ENCODE results near the gene C9orf72.

C9orf72 gene

DNA sequence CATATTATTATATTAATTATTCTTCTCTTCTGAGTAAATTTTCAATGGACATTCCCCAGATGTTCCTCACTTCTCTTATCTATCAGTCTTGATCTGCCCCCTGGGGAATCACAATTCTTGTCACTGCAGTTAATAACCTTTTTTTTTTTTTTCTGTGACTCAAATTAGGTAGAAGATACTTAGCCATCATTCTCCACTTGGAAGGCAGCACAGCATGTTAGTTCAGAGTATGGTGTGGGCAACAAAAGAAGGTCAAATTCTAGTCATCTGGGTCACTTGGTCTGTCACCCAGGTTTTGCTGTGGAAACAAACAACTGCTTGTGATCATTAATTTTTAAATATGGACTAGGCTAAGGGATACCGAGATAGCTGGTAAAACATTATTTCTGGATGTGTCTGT, 35.5 kb downstream of the C9orf72 start:
- DNase-seq = no peak

DNA sequence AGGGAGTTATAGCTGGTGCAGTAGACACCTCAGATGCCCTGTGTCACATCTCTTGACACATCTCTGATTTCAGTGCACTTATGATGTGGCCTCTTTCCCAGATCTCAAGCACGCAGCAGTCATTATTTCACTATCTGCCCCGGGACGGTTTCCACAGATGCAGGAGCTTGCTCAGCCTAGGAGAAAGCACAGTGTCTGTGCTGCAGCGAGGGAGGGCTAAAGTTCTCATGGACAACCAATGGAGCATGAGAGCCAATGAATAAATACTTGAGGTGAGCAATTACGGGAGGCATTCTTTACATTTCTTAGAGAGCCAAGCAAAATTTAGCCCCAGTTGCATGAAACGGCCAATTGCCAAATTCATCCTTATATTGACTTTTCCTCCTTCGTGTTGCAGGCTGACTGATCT, 36.2 kb downstream of the C9orf72 start:
- DNase-seq = no peak

DNA sequence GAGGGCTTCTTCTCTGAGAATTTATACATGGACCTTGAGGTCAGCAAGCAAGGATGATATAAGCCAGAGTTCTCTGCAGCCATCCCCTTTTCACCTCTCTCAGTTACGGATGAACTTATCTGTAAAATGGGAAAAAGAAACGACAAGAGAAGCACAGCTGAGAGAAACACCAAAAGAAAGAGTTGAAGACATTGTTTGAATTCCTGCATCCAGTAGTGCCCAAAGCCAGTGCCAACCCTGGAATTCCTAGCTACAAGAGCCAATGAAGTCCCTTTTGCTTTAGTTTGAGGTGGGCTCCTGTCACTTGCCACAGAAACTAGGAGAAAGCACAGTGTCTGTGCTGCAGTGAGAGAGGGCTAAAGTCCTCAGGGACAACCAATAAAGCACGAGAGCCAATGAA, 37.1 kb downstream of the C9orf72 start:
- DNase-seq = no peak

DNA sequence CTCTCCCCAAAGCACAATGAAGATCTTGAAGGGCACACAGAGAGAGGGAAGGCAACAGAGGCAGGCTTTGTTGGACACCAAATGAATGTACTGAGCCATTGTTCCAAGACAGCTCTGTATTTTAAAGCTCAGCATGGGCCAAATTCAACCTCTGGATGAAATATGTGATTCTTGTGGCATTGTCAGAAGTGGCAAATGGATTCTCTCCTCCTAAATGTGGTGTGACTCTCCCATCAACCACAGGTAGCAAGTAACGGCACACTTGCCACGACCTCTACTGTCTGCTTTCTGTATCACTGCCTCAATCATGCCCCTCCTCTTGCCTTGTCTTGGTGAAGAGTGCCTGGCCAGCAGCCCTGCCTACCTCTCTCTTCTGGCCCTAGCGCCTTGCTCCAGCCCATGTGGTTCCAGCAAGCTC, 37.6 kb downstream of the C9orf72 start:
- no peak for DNase-seq

DNA sequence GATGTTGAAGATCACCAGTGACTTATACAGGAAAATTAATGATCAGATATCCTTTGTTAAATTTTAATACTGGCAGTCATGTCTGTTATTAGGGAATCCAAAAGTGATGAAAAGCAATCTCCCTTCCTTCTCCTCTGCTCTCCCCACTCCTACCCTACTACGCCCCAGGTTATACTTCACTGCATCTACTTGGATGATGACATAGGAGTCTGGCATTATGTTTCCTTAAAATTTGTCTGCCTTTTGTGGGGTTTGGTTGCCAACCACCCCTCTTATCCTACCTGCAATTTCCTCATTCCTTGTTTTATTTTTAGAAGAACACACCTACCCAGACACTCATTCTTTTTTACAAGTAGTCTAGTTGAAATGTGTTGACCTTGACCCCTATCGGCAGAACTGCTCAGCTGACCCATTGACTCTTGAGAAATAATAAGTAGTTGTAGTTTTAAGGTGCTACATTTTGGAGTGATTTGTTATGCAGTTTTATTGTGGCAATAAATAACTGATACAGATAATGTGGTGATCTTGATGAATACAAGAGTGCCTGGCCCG, 38.5 kb downstream of the C9orf72 start:
- DNase-seq = no peak

- no peak for DNase-seq
Observed at GRCh38 chr9:27534131-27534530, 39.1 kb downstream of the C9orf72 start.

- no peak for DNase-seq
Observed at GRCh38 chr9:27533311-27533710, 40.0 kb downstream of the C9orf72 start.

DNA sequence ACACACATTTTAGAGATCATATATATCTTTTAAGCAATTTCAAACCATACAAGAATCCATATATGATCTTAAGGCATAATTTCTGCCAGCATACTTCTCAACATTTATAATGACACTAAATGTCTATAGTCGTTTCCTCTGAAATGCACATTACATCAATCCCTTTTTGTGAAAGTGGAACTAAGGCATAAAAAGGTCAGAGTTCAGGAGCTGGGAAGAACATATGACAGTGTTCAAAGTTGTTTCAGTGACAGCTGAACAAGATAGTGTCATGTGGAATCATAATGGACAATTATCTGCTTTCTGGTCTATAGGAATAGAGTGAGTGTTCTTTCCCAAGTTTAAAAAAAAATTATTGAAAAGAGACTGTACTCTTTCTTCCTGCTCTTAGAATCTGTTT, 41.2 kb downstream of the C9orf72 start:
- DNase-seq = no peak

- DNase-seq = no peak
Observed at GRCh38 chr9:27530915-27531755, 42.1 kb downstream of the C9orf72 start.

DNA sequence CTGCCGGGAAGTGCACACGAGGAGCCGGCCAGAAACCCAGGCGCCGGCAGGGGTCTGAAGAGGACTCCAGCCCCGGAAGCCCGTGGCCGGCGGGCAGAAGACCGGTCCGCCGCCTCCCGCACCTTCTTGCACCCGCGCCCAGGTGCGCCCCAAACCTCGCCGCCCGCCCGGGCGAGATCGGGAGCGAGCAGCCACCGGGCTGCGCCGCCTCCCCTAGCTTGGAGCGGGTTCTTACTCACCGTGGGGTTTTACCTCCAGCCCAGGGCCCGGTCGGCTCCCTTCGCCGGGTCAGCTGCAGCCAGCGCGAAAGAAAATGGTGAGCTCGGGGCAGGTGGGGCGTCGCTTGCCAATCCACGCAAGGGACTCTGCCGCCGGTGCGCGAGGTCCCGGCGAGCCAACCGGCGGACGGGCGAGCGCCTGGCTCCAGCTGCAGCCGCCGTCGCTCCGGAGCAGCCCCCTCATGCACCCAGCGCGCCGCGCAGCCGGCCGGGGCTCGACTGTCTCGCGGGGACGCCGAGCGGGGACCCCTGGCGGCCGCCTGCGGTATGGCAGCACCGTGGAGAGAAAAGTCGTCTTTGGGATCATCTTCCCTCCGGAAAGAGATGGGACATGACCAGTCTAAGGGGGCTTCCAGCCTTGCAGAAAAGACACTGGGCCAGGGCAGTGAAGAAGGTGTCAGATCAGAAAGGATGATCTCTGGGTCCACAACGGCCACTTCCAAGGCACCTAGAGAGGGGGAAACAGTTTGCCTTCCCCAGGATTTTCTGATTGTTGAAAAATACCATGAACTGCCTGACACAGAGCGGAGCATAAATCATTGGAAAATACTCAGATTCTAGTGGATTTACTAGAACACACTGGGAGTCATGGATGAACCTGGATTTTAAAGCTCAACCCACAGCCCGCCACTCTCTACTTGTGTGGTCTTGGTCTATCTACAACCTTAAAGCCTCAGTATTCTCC, 43.7 kb downstream of the C9orf72 start, which contains the start of gene MOB3B:
Gene MOB3B (minus strand): TSS at position 499 of the 963 bp plus-strand sequence. CDS start 74,264 bp downstream, outside the sequence.
- peak; percentile 71 for DNase-seq

DNA sequence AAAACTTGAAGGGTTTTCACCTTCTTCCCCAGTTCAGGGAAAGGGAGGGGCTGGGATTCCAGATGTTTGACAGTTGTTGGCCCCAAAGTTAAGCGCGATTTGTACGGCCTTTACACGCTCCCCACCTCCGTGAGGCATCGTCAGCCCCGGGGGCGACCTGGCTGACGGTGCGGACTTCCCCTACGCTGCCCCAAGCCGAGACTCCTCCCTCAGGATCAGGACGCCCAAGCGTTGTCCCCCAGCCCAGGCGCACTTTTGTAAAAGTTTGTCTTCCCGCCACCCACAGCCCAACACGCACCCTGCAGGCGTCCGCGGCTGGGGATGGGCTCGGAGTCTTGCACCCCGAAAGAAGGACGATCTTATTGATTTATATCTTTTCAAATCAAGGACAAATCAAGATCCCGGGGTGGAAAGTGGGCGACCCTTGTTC, 44.4 kb downstream of the C9orf72 start:
- DNase-seq = no peak

GRCh38 chr9:27528076-27528885, 45.0 kb downstream of the C9orf72 start:
- no peak for DNase-seq

DNA sequence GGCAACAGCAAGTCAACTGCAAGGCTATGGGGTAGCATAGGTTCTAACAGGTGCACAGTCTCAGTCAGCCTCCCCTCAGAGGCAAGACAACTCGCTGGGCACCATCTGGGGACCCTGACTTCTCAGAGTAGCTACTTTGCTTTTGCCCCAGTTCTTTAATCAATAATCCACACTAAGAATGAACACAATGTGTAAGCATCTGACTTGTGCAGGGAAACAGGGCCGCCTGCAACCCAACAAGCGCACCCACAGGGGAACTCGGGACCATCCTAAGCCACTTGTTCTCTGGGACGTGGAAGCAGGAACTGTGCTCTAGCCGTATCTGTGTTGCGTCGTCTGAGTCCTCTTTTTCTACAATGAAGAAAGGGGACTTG, 45.6 kb downstream of the C9orf72 start:
- no peak for DNase-seq

GRCh38 chr9:27524236-27524635, 49.0 kb downstream of the C9orf72 start, which contains the start of gene IFNK:
Gene IFNK (plus strand): TSS chr9:27524290. CDS start chr9:27524337, 47 bp downstream.
- DNase-seq = no peak

DNA sequence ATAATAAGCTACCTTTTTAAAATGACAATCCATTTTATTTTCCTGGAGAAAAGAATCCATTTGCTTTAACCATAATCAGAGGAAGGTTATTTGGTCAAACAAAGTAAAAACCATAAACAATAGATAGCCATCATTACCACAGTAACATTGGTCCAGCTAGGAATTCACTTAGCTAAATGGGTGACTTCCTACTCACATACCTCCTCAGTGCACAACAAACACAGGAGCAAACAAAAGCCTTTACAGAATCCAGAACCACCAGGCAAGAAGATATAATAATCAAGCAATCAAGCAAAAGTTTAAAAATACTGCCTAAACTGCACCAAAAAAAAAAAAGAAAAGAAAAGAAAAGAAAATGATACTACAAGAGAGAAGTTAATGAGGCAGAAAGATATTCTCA, 50.1 kb downstream of the C9orf72 start:
- DNase-seq = no peak

DNA sequence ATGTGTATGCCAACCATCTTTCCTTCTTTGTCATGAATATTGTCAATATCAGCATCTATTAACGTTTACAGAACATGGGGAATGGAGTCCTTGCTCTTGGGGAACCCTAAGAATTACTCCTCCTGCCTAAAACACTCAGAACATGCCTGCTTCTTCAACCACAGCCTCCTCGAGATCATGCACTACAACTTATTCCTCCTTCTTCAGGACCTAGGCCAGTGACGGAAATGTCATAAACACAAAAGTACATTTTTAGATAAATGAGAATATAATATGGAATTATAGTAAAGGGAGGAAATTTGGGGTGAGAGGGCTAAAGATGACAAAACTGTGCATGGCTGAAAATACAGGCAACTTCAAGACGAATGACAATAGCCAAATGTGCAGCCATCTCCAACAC, 52.3 kb downstream of the C9orf72 start:
- no peak for DNase-seq

GRCh38 chr9:27519466-27520465, 53.5 kb downstream of the C9orf72 start:
- no peak for DNase-seq

- DNase-seq = no peak
Observed at GRCh38 chr9:27518809-27519208, 54.5 kb downstream of the C9orf72 start.

- DNase-seq = no peak
Observed at GRCh38 chr9:27518006-27518405, 55.3 kb downstream of the C9orf72 start.

- no peak for DNase-seq
Observed at GRCh38 chr9:27514551-27514950, 58.7 kb downstream of the C9orf72 start.

DNA sequence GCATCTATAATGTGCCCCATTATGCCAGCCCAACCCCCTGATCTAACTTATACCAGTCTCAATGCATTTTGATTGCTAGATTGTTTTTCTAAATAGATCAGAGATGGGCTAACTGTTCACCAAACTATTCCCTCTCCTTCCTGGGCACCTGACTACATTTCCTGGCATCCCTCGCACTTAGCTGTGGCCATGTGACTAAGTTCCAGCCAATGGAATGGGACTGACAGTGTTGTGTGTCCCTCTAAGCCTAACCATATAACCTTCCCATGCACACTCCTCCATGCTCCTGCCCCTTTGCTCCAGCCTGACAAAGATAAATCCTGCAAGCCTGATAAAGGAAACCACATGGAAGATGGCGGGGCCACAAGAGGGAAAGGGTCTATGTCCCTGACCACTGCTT, 61.5 kb downstream of the C9orf72 start:
- no peak for DNase-seq
